GM19324 (cell line): ENCODE data around the gene OSBPL10.
"Not testable (repeated sequence)": the region's sequence is repeated elsewhere in the genome, so short reads cannot be mapped to it uniquely, and the experiment has no call there.

Experiments used
- ATAC-seq: cut with Tn5 transposase; IDR thresholded peaks from one replicate; pipeline ENCODE4 v1.9.1; 2021; ENCODE audit warnings: mild to moderate bottlenecking, moderate library complexity; ENCODE audit not compliant: unreplicated experiment, low FRiP score

Gene OSBPL10

GRCh38 chr3:31895471-31895870, 85.6 kb downstream of the OSBPL10 start:
- no peak for ATAC-seq

GRCh38 chr3:31892916-31893573, 88.0 kb downstream of the OSBPL10 start:
- ATAC-seq: no peak

GRCh38 chr3:31892500-31892899, 88.6 kb downstream of the OSBPL10 start:
- no peak for ATAC-seq

- ATAC-seq: no peak
Measured at GRCh38 chr3:31891876-31892455, 89.1 kb downstream of the OSBPL10 start.

- no peak for ATAC-seq
Measured at GRCh38 chr3:31890742-31891469, 90.2 kb downstream of the OSBPL10 start.

- no peak for ATAC-seq
Measured at GRCh38 chr3:31890007-31890406, 91.1 kb downstream of the OSBPL10 start.

- no peak for ATAC-seq
Measured at GRCh38 chr3:31885235-31885634, 95.8 kb downstream of the OSBPL10 start.

GRCh38 chr3:31884251-31884650, 96.8 kb downstream of the OSBPL10 start:
- no peak for ATAC-seq

GRCh38 chr3:31882895-31883294, 98.2 kb downstream of the OSBPL10 start:
- no peak for ATAC-seq

GRCh38 chr3:31882431-31882830, 98.6 kb downstream of the OSBPL10 start:
- no peak for ATAC-seq

GRCh38 chr3:31880482-31881078, 100.5 kb downstream of the OSBPL10 start:
- no peak for ATAC-seq

GRCh38 chr3:31880020-31880419, 101.0 kb downstream of the OSBPL10 start:
- no peak for ATAC-seq

GRCh38 chr3:31879365-31879764, 101.7 kb downstream of the OSBPL10 start:
- ATAC-seq: no peak

- no peak for ATAC-seq
Measured at GRCh38 chr3:31878231-31878838, 102.7 kb downstream of the OSBPL10 start.

GRCh38 chr3:31876331-31876730, 104.7 kb downstream of the OSBPL10 start:
- no peak for ATAC-seq

- no peak for ATAC-seq
Measured at GRCh38 chr3:31875437-31875836, 105.6 kb downstream of the OSBPL10 start.

- ATAC-seq: no peak
Measured at GRCh38 chr3:31873254-31873820, 107.7 kb downstream of the OSBPL10 start.

- no peak for ATAC-seq
Measured at GRCh38 chr3:31871939-31872507, 109.0 kb downstream of the OSBPL10 start.

- ATAC-seq: not testable (repeated sequence)
Measured at GRCh38 chr3:31870111-31870510, 111.0 kb downstream of the OSBPL10 start.

- ATAC-seq: no peak
Measured at GRCh38 chr3:31868236-31868635, 112.8 kb downstream of the OSBPL10 start.
